Hepatocyte (in vitro differentiated cells): ENCODE results near the gene ZNF680.

Experiments used
- CTCF ChIP-seq: fragments of 200-600 bp; sonication (generic); IDR thresholded peaks from 2 replicates; pipeline ENCODE4 v1.5.1; 2016; ENCODE audit warnings: antibody characterized with exemption, mild to moderate bottlenecking; ENCODE audit not compliant: poor library complexity
- EZH2 ChIP-seq: fragments of 200-600 bp; sonication (generic); IDR thresholded peaks from 2 replicates; pipeline ENCODE4 v1.6.1; 2016; ENCODE audit warnings: antibody characterized with exemption, mild to moderate bottlenecking, borderline replicate concordance
- EZH2phosphoT487 ChIP-seq: fragments of 200-600 bp; sonication (generic); IDR thresholded peaks from one replicate; pipeline ENCODE4 v1.6.1; 2018; ENCODE audit warnings: antibody characterized with exemption, mild to moderate bottlenecking, low read depth, moderate library complexity; ENCODE audit not compliant: unreplicated experiment, severe bottlenecking

DNA sequence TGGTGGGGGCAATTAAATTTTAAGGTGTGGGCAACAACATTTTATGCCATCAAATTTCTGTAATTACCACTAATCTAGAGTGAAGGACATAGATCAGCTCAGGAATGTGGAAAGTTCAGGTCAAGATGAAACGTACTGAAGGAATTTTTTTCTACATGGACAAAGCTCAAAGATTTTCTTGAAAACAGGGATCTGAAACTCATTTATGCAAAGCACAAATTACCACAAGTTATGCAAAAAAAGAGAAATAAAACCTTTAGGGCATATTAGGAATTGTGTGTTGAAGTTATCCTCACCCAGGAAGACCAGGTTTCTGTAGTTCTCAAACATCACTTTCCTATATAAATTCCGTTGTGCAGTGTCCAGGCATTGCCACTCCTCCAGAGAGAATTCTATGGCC lies 18.9 kb downstream of the ZNF680 start:
- TF ChIP-seq EZH2 (no peak), CTCF (no peak), EZH2phosphoT487 (no peak)
